Measurements from ENCODE around the gene CNNM1. TPM values are rescaled to one million over a fixed set of nuclear protein-coding genes. Genes with fewer than 3 reads are reported as not detected.

The CNNM1 gene
- total RNA-seq, 6 donors from 2014 or later, result 0.40 to 1.1 (median 0.69) TPM; not detected in 1

DNA sequence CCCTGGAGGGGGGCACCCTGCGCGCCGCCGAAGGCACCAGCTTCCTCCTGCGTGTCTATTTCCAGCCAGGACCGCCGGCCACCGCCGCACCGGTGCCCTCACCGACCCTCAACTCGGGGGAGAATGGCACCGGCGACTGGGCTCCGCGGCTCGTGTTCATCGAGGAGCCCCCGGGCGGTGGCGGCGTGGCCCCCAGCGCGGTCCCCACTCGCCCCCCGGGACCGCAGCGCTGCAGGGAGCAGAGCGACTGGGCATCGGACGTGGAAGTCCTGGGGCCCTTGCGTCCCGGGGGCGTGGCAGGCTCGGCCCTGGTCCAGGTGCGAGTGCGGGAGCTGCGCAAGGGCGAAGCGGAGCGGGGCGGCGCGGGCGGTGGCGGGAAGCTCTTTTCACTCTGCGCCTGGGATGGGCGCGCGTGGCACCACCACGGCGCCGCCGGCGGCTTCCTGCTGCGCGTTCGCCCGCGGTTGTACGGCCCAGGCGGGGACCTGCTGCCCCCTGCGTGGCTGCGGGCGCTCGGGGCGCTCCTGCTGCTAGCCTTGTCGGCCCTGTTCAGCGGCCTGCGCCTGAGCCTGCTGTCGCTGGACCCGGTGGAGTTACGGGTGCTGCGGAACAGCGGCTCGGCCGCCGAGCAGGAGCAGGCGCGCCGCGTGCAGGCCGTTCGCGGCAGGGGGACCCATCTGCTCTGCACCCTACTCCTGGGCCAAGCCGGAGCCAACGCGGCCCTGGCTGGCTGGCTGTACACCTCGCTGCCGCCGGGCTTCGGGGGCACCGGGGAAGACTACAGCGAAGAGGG, 594 bp downstream of the CNNM1 start:
- ATAC-seq (ENCODE audit: low FRiP score in 2 of 2) (peak in 1 of 2 donors; percentile 49), DNase-seq (peak in 1 of 2 donors; percentile 87)
- Histone ChIP-seq H3K4me1 (peaks cover 15 to 19% (median 18%) of the 10 kb centered on the region in 4 donors), H3K27ac (no peak overlapping the region), H3K9me3 (no peaks in the 10 kb centered on the region), H3K36me3 (no peaks in the 10 kb centered on the region), H3K4me3 (peak overlapping the region; percentile 20 to 57 (median 48)), H3K27me3 (peaks cover 0 to 23% (median 15%) of the 10 kb centered on the region in 4 donors)
- 3% methylated on average over 11 of the region's 94 CpGs; no CpG with 5 or more reads in 1 of the 2 donors for WGBS, 2 donors
- TF ChIP-seq POLR2AphosphoS5 (IDR thresholded peaks at IDR 0.05), result no peak
- TF ChIP-seq, protein P1, sequence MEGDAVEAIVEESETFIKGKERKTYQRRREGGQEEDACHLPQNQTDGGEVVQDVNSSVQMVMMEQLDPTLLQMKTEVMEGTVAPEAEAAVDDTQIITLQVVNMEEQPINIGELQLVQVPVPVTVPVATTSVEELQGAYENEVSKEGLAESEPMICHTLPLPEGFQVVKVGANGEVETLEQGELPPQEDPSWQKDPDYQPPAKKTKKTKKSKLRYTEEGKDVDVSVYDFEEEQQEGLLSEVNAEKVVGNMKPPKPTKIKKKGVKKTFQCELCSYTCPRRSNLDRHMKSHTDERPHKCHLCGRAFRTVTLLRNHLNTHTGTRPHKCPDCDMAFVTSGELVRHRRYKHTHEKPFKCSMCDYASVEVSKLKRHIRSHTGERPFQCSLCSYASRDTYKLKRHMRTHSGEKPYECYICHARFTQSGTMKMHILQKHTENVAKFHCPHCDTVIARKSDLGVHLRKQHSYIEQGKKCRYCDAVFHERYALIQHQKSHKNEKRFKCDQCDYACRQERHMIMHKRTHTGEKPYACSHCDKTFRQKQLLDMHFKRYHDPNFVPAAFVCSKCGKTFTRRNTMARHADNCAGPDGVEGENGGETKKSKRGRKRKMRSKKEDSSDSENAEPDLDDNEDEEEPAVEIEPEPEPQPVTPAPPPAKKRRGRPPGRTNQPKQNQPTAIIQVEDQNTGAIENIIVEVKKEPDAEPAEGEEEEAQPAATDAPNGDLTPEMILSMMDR (IDR thresholded peaks at IDR 0.05), result no peak
- TF ChIP-seq EP300 (IDR thresholded peaks at IDR 0.05), result no peak
- TF ChIP-seq POLR2A (IDR thresholded peaks at IDR 0.05), result no peak

DNA sequence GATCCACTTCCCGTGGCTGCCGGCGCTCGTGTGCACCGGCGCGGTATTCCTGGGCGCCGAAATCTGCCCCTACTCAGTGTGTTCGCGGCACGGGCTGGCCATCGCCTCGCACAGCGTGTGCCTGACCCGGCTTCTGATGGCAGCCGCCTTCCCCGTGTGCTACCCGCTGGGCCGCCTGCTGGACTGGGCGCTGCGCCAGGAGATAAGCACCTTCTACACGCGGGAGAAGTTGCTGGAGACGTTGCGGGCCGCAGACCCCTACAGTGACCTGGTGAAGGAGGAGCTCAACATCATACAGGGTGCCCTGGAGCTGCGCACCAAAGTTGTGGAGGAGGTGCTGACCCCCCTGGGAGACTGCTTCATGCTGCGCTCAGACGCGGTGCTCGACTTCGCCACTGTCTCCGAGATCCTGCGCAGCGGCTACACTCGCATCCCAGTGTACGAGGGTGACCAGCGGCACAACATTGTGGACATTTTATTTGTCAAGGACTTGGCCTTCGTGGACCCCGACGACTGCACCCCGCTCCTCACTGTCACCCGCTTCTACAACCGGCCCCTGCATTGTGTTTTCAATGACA, 1.3 kb downstream of the CNNM1 start:
- TF ChIP-seq POLR2A (IDR thresholded peaks at IDR 0.05) (no peak), POLR2AphosphoS5 (IDR thresholded peaks at IDR 0.05) (no peak), EP300 (IDR thresholded peaks at IDR 0.05) (no peak)
- TF ChIP-seq, protein P1 (IDR thresholded peaks at IDR 0.05), result no peak
- Histone ChIP-seq H3K4me3 (peak overlapping the region in 3 of 4 donors; percentile 43 to 57 (median 54)), H3K27ac (no peak overlapping the region), H3K36me3 (no peaks in the 10 kb centered on the region), H3K9me3 (no peaks in the 10 kb centered on the region), H3K27me3 (peaks cover 0 to 23% (median 15%) of the 10 kb centered on the region in 4 donors), H3K4me1 (peaks cover 15 to 19% (median 18%) of the 10 kb centered on the region in 4 donors)
- WGBS, 2 donors, result 31 to 50% methylated on average over 28 to 35 of the region's 45 CpGs
- DNase-seq (peak in 1 of 2 donors; percentile 84), ATAC-seq (ENCODE audit: low FRiP score in 2 of 2) (peak; percentile 16 to 61)

DNA sequence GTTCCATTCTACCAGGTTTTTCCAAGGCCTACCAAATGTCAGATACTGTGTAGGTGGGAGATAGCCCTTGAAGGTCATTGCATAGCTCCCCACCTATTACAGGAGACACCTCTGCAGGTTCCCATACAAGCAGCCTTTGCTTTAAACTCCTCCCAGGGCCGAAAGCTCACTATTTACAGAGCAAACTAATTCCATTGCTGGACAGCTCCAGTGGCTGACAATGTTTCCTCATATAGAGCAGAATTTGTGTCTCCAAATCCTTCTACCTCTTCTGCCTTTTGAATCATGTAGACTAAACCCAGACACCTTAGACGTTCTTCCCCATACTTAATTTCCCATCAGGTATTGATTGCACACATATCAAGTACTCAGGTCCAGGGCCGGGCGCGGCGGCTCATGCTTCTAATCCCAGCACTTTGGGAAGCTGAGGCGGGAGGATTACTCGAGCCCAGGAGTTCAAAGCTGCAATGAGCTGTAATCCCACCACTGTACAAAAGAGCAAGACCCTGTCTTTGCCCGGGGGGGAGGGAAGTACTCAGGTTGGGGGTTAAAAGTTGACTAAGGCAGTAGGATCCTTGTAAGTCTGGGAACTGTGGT, 2.1 kb downstream of the CNNM1 start:
- DNase-seq (peak in 1 of 2 donors; percentile 56), ATAC-seq (ENCODE audit: low FRiP score in 2 of 2) (no peak)
- 74 to 80% methylated on average over 9 of the region's 9 CpGs for WGBS, 2 donors
- peaks cover 0 to 23% (median 15%) of the 10 kb centered on the region in 4 donors for H3K27me3 ChIP-seq
- no peaks in the 10 kb centered on the region for H3K36me3 ChIP-seq
- no peak overlapping the region for H3K27ac ChIP-seq
- TF ChIP-seq POLR2A (IDR thresholded peaks at IDR 0.05) (no peak), POLR2AphosphoS5 (IDR thresholded peaks at IDR 0.05) (no peak), EP300 (IDR thresholded peaks at IDR 0.05) (no peak)
- TF ChIP-seq, protein P1 (IDR thresholded peaks at IDR 0.05), result no peak
- H3K4me1 ChIP-seq, result peaks cover 15 to 19% (median 18%) of the 10 kb centered on the region in 4 donors
- no peak overlapping the region for H3K4me3 ChIP-seq
- H3K9me3 ChIP-seq, result no peaks in the 10 kb centered on the region

DNA sequence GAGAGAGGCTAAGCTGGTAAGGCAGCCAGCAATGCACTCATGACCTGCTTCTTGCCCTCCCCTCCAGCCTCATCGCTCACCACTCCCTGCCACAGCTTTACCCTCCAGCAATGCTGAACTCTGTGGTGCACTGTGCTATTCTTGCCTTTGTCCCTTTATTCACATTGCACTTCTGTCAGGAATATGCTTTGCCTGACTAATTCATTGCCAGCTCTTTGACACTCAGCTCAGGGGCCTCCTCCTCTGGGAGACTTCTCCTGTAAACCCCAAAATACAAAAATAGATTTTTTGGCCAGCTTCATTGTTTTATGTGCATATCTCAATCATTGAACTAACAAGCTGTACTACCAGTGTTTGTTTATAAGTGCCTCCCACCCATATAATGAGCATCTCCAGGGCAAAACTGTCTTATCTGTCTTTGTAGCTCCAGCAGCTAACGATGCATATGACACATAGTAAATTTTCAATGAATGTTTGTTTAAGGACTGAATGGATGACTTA, 8.2 kb downstream of the CNNM1 start:
- H3K4me3 ChIP-seq, result no peak overlapping the region
- H3K9me3 ChIP-seq, result no peaks in the 10 kb centered on the region
- no peaks in the 10 kb centered on the region for H3K27me3 ChIP-seq
- H3K36me3 ChIP-seq, result no peaks in the 10 kb centered on the region
- TF ChIP-seq POLR2A (IDR thresholded peaks at IDR 0.05) (no peak), EP300 (IDR thresholded peaks at IDR 0.05) (no peak), POLR2AphosphoS5 (IDR thresholded peaks at IDR 0.05) (no peak)
- TF ChIP-seq, protein P1 (IDR thresholded peaks at IDR 0.05), result no peak
- no peaks in the 10 kb centered on the region for H3K4me1 ChIP-seq
- 56 to 57% methylated on average over 2 of the region's 2 CpGs for WGBS, 2 donors
- ATAC-seq (ENCODE audit: low FRiP score in 2 of 2) (no peak), DNase-seq (no peak)
- no peak overlapping the region for H3K27ac ChIP-seq
